DND-41 (cell line): ENCODE measurements around the gene HIGD1B.

Experiments
- CTCF ChIP-seq: IDR thresholded peaks from 2 replicates; pipeline ENCODE4 v1.5.1; 2012; ENCODE audit warnings: borderline replicate concordance, low read length, moderate library complexity, mild to moderate bottlenecking; ENCODE audit not compliant: poor library complexity, severe bottlenecking; ENCODE audit errors: extremely low read depth
- EZH2 ChIP-seq: IDR thresholded peaks from 3 replicates; pipeline ENCODE4 v1.6.1; 2012; ENCODE audit warnings: borderline replicate concordance, low read depth, mild to moderate bottlenecking, moderate library complexity, low read length, inconsistent platforms; ENCODE audit not compliant: severe bottlenecking

DNA sequence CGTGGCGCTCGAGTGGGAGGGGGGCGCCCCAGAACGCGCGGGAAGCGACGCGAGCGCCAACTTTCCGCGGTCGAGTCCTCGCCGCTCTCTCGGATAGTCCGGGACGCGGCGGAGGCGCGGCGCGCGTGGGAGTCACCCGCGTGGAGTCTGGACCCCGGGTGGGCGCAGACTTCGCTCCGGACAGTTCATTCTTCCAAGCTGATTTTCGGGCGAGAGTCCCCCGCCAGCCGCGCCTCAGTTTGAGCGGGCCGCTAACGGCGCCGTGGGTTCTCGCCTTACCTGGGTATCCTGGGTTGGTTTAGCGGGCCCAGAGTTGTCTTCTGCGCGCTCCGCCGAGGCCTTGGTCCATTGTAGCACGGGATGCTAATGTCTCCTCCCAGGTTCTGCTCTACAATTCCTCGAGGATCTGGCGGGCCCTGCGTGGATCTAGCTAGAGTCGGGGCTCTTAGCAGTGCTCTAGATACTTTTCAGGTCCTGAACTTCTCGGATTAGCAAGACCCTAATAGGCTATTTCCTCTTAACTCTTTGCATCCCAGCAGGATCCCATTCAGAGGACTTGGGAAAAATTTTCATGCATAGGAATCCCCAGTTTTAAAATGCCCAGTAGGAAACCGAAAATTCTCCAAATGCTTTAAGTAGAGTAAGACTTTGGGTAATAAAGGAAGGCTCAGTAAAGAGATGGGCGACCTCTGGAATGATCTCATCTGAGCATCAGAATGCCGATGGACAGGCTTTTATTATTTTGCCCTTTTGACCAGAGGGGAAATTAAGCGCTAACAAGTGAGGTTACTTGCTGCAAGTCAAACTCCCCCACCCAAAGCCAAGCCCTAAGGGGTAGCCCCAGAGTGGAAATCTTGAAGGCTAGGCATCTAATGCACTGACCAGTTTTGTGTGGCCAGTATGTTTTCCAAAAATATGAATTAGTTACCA, 17.1 kb upstream of the HIGD1B start:
- TF ChIP-seq EZH2 (no peak), CTCF (no peak)
